ENCODE data around the gene SPAG17. TPM values are rescaled to one million over a fixed set of nuclear protein-coding genes. Genes with fewer than 3 reads are reported as not detected.
A peak's percentile ranks its signal among the peaks of the same experiment; 100 is the strongest.

The SPAG17 gene
- total RNA-seq = not detected

DNA sequence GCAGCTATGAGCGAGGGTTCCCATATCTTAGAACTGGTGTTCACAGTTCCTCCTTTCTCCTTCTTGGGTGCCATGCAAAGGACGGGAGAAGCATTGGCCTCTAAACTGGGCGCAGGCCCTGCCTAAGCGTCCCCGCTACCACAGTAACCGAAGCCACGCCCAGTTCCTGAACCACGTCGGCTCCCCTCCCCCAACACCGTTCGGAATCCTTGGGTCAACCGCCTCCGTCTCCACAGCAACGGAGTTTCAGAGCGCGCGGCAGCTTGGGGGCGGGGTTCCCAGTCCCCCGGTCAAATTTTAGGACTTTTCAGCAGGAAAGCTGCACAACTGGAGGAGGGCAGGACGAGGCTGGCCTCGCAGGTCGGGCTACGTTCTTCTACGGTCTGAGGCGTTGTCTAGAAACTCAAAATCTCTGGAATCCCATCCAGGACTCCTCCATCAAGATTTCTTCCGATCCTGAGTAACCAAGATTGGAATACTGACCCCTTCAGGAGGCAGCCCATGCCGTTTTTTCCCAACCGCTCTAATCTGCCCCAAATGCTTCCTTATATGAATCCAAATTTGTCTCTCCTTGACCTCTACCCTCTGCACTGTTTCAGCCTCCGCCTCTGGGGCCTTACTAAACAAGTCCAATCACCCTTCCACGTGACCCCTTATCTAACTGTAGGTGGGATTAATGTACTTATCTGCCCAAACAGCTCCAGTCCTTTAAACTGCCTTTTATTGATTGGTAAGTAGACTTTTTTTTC, at the start of gene SPAG17:
SPAG17 (minus strand) TSS at position 145 of the 749 bp plus-strand sequence; CDS start at position 74, 71 bp downstream.
- Histone ChIP-seq H3K4me1 (no peaks in the 10 kb centered on the region), H3K9me3 (no peaks in the 10 kb centered on the region), H3K36me3 (no peaks in the 10 kb centered on the region), H3K27ac (no peak within 1 kb of the TSS), H3K4me3 (peak within 1 kb of the TSS; percentile 40 to 48 (median 44)), H3K27me3 (no peaks in the 10 kb centered on the region)
- DNase-seq = peak; percentile 7 to 32
- TF ChIP-seq, protein P1, sequence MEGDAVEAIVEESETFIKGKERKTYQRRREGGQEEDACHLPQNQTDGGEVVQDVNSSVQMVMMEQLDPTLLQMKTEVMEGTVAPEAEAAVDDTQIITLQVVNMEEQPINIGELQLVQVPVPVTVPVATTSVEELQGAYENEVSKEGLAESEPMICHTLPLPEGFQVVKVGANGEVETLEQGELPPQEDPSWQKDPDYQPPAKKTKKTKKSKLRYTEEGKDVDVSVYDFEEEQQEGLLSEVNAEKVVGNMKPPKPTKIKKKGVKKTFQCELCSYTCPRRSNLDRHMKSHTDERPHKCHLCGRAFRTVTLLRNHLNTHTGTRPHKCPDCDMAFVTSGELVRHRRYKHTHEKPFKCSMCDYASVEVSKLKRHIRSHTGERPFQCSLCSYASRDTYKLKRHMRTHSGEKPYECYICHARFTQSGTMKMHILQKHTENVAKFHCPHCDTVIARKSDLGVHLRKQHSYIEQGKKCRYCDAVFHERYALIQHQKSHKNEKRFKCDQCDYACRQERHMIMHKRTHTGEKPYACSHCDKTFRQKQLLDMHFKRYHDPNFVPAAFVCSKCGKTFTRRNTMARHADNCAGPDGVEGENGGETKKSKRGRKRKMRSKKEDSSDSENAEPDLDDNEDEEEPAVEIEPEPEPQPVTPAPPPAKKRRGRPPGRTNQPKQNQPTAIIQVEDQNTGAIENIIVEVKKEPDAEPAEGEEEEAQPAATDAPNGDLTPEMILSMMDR (IDR thresholded peaks at IDR 0.05 in 4 of 5, conservative IDR thresholded peaks at IDR 0.05 in 1 of 5) = no peak
- TF ChIP-seq POLR2A (IDR thresholded peaks at IDR 0.05) = no peak
- intact Hi-C loops (cut with DNase I; ENCODE audit: low total_unique reads) (no loop called here), in situ Hi-C loops (cut with MboI; ENCODE audit: low sequenced_read_pairs in 4 of 4) (no loop called here)
- peak; percentile 49 to 52 for ATAC-seq

DNA sequence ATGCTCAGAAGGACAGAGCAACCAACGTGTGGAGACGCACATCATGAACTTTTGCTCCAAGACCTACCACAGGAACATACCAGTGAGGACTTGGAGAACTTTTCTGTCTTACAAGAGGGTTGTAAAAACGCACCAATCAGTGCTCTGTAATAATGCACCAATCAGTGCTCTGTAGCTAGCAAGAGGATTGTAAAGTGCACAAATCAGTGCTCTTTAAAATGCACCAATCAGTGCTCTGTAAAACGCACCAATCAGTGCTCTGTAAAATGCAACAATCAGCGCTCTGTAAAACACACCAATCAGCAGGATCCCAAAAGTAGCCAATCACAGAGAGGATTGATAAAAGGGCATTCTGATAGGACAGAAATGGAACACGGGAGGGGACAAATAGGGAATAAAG, 40.4 kb upstream of the SPAG17 start:
- DNase-seq (no peak), ATAC-seq (no peak)
- Histone ChIP-seq H3K4me1 (peaks cover 0 to 9% of the 10 kb centered on the region in 2 donors), H3K36me3 (no peaks in the 10 kb centered on the region), H3K9me3 (no peaks in the 10 kb centered on the region), H3K27ac (no peak overlapping the region), H3K4me3 (no peak overlapping the region), H3K27me3 (no peaks in the 10 kb centered on the region)
- TF ChIP-seq, protein P1 (IDR thresholded peaks at IDR 0.05 in 4 of 5, conservative IDR thresholded peaks at IDR 0.05 in 1 of 5) = no peak
- no peak for TF ChIP-seq POLR2A (IDR thresholded peaks at IDR 0.05)
- intact Hi-C loops (cut with DNase I; ENCODE audit: low total_unique reads) = loop anchor here (2.0 kb wide), 1 partner anchor 491 kb away; no protein-coding TSS in a partner anchor
- in situ Hi-C loops (cut with MboI; ENCODE audit: low sequenced_read_pairs in 4 of 4) = no loop called here

DNA sequence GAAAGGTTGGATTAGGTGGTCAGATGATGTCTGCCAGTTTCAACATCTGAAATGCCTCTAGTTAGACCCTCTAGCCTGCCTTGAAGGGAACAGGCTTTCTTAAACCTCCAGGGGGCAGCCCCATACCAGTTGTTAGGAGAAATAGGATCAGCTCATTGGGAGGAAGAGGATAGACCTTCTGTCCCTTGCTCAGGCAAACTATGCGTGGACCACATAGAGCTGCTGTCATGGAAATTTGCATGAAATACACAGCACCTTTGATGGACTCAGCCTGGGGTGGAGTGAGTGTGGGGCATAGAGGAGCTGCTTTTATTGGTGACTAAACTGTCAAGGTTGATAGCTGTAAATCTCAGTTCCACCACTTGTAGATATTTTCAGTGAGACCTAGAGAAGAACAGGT, 38.4 kb upstream of the SPAG17 start:
- Histone ChIP-seq H3K27ac (no peak overlapping the region), H3K36me3 (no peaks in the 10 kb centered on the region), H3K9me3 (no peaks in the 10 kb centered on the region), H3K4me3 (no peak overlapping the region), H3K4me1 (peaks cover 0 to 9% of the 10 kb centered on the region in 2 donors), H3K27me3 (no peaks in the 10 kb centered on the region)
- no peak for TF ChIP-seq POLR2A (IDR thresholded peaks at IDR 0.05)
- TF ChIP-seq, protein P1 (IDR thresholded peaks at IDR 0.05 in 4 of 5, conservative IDR thresholded peaks at IDR 0.05 in 1 of 5) = peak; percentile 50 to 70 (median 63)
- in situ Hi-C loops (cut with MboI; ENCODE audit: low sequenced_read_pairs in 4 of 4) = no loop called here
- intact Hi-C loops (cut with DNase I; ENCODE audit: low total_unique reads) = loop anchor here (2.0 kb wide), 1 partner anchor 785 kb away; no protein-coding TSS in a partner anchor
- DNase-seq = peak; percentile 10 to 55
- ATAC-seq = peak; percentile 94 to 99

DNA sequence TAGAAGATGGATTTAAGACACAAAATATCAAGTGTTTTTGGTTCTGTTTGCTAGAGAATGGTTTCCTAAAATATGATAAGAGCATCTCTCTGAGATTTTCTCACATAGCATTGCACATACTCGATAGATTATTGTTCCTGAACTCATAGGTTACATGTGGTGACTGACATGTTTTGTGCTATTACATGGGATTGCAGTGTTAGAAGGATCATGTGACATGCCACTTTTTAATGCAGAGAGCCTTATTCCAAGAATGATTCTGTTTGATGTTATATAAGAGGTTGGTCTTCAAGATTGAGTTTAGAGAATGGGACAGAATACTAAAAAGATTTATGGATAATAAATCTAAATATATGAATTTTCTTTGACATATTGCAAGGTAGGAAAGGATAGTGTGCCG, 34.4 kb upstream of the SPAG17 start:
- in situ Hi-C loops (cut with MboI; ENCODE audit: low sequenced_read_pairs in 4 of 4) = no loop called here

More for the DNA sequence above, 34.4 kb upstream of the SPAG17 start:
- Histone ChIP-seq H3K4me3 (no peak overlapping the region), H3K4me1 (peaks cover 0 to 9% of the 10 kb centered on the region in 2 donors), H3K27ac (no peak overlapping the region), H3K36me3 (no peaks in the 10 kb centered on the region), H3K9me3 (no peaks in the 10 kb centered on the region), H3K27me3 (no peaks in the 10 kb centered on the region)
- no peak for DNase-seq
- ATAC-seq = no peak
- TF ChIP-seq POLR2A (IDR thresholded peaks at IDR 0.05) = no peak
- TF ChIP-seq, protein P1 (IDR thresholded peaks at IDR 0.05 in 4 of 5, conservative IDR thresholded peaks at IDR 0.05 in 1 of 5) = no peak
- intact Hi-C loops (cut with DNase I; ENCODE audit: low total_unique reads) = no loop called here

Data from gastrocnemius medialis (tissue), 4 donors.